ENCODE measurements around the gene KRT13.

DNA sequence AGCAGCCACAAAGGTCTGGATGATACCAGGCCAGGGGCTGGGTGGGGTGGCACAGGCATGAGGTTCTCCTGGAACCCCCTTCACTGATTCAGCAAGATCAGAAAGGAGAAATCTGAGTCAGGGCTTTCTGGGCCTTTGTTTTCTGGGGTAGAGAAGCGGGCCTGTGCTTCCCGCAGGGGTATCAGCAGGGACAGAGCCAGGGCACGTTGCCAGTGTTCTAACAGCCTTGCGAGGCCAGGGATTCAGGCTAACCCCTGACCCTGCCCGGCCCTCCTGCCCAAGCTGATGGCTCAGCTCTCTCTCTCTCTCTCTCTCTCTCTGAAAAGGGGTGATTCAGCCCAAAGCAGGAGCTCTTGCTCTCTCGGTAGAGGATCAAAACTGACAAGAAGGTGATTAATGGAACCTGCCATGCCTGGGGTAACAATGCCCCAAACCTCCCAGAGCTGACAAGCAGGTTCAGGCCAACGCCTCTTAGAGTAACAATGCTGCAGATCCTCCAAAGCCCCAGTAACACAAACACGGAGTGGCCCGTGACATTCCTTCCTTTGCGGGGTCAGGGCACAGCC is 2.0 kb upstream of the KRT13 start:
- TF ChIP-seq SREBF1 (IDR thresholded peaks at IDR 0.05; ENCODE audit: borderline replicate concordance, low read depth, low read length) (no peak), EP300 (IDR thresholded peaks at IDR 0.05; ENCODE audit: low read length) (no peak), NFYB (IDR thresholded peaks at IDR 0.05; ENCODE audit: extremely low read depth, insufficient read length) (no peak), CBFB (CRISPR knock-in tag; IDR thresholded peaks at IDR 0.05) (no peak)
- TF ChIP-seq, protein P1, sequence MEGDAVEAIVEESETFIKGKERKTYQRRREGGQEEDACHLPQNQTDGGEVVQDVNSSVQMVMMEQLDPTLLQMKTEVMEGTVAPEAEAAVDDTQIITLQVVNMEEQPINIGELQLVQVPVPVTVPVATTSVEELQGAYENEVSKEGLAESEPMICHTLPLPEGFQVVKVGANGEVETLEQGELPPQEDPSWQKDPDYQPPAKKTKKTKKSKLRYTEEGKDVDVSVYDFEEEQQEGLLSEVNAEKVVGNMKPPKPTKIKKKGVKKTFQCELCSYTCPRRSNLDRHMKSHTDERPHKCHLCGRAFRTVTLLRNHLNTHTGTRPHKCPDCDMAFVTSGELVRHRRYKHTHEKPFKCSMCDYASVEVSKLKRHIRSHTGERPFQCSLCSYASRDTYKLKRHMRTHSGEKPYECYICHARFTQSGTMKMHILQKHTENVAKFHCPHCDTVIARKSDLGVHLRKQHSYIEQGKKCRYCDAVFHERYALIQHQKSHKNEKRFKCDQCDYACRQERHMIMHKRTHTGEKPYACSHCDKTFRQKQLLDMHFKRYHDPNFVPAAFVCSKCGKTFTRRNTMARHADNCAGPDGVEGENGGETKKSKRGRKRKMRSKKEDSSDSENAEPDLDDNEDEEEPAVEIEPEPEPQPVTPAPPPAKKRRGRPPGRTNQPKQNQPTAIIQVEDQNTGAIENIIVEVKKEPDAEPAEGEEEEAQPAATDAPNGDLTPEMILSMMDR (IDR thresholded peaks at IDR 0.05 in 2 of 3, conservative IDR thresholded peaks at IDR 0.05 in 1 of 3; ENCODE audit: insufficient read depth in 2 of 3, low read depth in 1 of 3, low read length in 3 of 3): no peak
